H4 (cell line): ENCODE results near the gene MLLT6. TPM values are rescaled to one million over a fixed set of nuclear protein-coding genes. Genes with fewer than 3 reads are reported as not detected.

Experiments
- DNase-seq: peaks from one replicate; pipeline ENCODE4 v3.0.0-alpha.2; 2015; ENCODE audit warnings: low spot score
- total RNA-seq: library from RNA; depleted of rRNA; stranded (reverse); fragments of >200 nt; shearing (Covaris generic); gene quantifications from 2 replicates; pipeline ENCODE4 v1.2.3, GENCODE V29; 2014

Gene MLLT6
- total RNA-seq, 1 experiment from 2014 or later = 7.8 TPM

DNA sequence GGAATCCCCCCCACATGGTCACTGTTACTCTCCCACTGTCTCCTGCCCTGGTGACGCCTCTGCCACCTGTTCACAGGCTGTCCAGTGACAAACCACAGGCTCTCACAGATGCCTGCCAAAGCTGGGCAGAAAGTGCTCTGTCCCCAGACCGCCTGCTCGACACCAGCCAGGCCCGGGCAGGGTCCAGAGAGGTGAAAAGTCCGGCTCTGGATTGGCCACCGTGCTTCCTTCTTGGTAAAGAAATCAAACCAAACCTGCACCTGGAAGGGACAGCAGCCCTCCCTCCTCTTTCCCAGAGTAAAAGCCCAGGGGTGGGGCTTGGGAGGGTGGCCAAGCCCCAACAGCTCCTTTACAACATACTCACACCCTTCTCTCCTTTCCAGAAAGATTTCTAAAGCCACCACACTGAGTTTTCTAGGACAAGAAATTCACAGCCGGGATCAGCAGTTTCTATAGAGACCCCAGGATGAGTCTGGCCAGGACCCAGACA lies 36.9 kb downstream of the MLLT6 start:
- DNase-seq = no peak

DNA sequence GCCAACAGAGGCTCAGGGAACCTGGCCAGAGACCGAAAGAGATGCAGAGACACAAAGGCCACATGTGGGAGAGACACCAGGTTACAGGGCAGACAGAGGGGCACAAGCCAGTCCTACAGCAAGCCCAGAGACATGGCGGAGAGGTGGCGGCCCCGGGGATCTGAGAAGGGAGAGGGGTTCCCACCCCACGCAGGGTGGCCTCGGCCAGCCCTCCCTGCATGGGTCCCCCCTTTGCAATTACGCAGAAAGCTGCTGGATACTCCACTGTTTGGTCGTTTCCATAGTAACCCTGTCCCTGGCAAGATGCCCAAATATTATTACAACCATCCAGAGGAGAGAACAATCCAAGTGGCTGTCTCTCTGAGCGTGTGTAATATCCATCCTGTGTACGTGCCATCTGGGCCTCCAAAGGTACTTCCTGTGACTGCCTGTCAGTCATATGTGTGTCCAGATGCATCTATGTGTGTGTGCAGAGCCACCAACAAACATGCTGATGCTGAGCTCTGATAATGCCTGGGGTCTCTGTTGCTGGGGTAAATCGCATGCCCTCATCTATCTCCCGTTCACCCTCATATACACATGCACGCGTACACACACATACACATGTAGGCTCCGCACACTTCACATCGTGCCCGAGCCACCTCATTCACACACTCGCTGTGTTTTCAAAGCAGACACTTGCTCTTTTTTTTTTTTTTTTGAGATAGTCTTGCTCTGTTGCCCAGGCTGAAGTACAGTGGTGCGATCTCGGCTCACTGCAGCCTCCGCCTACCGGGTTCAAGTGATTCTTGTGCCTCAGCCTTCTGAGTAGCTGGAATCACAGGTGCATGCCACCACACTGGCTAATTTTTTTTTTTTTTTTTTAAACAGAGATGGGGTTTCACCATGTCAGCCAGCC lies 37.6 kb downstream of the MLLT6 start:
- no peak for DNase-seq

DNA sequence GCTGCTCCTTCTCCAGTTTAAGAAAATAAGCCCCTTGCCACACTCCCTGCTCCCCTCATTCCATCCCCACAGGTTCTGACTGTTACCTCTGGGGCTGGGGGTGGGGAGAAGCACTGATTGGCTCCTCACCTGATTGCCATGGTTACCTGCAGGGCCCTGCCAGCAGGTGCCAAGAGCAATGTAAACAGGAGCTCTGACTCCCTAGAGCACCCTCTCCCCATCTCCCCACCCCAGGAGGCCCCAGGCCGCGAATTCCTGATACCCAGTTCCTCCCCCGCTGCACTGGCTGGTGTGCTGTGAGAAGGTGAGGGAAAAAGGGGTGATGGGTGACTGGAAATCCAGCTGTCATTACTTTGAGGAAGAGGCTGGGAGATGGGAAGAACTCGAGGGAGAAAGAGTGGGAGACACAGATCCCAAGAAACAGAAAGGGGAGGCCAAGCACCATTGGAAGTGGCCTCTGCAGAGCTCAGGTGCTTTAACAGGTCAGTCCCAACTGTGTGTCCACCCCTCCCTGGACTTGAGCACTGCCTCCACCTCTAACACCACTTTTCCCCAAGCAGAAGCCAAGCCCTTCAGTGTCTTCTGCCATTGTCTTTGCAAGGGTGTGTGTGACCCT lies 38.6 kb downstream of the MLLT6 start:
- no peak for DNase-seq

DNA sequence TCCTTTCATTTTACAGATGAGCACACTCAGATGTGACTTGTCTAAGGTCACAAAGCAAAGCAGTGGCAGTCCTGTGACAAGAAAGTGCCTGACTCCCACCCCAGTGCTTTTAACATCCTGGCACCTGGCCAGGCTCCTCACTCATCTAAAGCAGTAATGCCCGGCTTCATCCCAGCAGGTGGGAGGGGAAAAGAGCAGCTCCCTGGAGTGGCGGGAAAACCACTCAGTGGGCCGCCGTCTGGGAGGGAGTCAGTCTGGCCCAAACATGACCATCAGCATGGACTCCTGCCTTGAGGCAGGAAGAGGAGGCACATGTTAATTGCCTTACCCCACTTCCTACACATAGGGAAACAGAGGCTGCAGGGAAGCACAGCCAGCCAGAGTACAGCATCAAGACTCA lies 40.5 kb downstream of the MLLT6 start:
- DNase-seq = no peak

GRCh38 chr17:38746004-38746848 lies 41.2 kb downstream of the MLLT6 start:
- no peak for DNase-seq

DNA sequence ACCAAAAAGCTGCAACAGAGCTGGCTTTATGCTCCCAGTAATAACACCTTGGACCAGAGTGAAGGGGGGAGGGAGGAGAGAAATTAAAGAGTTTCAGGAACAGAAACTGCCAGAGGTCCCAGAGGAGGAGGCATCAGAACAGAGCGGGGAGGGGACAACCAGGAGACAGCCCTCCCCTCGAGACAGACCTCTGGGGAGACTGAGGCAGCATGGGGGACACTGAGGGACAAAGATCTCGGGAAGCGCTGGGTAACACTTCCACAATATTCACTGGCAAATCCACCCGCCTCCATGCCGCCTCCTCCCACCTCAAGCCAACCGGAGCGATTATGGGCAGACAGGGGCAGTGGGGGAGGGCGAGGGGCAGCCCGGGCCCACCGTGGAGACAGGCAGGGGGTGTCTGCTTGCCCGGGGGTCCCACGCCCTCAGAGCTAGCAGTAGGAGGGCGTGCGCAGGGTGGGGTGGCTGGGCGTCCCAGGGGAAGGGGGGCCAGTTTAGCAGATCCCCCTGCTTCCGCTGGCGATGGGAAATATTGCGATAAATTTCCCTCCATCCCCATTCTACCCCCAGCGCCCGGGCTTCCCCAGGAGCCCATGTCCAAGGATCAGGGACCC lies 41.9 kb downstream of the MLLT6 start:
- no peak for DNase-seq

DNA sequence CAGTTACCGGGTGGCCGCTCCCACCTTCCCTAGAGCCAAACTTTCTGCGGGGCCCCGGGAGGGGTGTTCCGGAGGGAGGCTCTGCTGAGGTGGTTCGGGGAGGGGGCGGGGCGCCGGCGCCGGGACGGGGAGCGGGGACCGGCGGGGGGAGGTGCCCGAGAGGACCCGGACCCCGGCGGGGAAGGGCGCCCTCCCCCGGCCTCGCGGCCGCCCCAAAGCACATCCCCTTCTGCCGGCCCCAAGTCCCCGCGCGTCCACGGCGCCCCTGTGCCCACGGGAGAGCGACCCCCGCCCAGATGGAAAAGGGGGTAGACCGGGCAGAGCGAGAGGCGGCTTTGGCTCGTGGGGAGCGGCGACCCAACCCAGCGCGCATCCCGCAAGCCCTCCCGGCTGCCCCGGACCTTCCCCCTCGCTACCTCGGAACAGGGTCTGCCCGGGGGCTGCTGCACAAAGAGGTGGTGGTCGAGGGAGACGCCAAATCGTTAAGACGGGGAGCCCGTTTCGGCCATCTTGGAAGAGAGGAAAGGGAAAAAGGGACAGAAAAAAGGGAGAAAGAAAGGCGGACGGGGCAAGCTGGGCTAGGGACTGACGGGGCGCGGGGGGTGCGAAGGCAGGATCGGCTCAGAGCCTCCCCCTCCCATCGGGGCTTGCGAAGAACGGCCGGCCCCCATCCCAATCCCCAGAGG lies 42.5 kb downstream of the MLLT6 start:
- DNase-seq = no peak

DNA sequence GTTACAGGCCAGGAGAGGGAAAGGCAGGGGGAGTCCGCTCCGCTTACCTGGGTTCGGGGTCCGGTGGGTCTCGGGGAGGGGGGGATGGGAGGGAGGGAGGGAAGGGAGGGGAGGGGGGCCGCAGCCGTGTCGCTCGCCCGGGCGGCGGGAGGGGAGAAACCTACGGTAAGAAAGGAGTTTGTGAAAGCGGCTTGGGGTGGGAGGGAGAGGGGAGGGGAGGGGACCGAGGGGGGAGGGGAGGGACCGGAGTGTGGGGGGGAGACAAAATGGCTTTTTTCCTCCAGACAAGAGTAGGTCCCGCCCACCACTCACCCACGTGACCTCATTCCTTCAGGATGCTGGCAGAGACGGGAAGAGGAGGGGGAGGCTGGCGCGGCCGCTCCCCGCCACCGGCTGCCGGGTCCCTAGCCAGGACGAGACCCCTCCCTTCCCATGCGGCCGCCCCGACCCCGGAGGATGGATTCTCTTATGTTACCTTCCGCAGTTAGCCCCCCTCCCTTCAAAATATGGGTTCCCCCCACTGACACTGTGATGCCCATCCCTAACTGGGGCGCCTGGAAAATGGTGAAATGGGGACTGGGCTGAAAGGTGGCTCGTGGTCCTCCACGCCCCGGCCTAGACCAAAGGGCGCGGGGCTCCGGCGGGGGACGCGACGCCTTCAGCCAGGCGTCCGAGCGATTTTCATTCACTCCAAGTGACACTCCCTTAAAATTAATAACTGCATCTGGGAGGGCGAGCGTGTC lies 43.2 kb downstream of the MLLT6 start, which contains the start of gene PCGF2:
Gene PCGF2 (minus strand): TSS at position 188 of the 743 bp plus-strand sequence. CDS start 7,934 bp downstream, outside the sequence.
- peak; percentile 92 for DNase-seq

DNA sequence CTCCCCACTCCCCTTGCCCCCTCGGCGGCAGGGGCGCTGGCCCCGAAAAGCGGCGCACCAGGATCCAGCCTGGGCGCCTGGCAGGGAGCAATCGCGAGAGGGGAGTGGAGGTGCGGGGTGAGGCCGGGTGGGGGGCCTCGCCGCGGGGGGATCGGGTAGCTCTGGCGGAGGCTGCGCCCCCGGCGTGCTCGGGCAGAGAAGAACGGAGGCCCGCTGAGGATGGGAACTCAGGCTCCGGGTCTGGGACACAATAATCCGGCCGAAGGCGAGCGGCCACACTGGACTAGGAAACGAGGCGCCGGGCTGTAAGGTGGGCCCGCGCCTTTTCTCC lies 43.8 kb downstream of the MLLT6 start:
- no peak for DNase-seq

DNA sequence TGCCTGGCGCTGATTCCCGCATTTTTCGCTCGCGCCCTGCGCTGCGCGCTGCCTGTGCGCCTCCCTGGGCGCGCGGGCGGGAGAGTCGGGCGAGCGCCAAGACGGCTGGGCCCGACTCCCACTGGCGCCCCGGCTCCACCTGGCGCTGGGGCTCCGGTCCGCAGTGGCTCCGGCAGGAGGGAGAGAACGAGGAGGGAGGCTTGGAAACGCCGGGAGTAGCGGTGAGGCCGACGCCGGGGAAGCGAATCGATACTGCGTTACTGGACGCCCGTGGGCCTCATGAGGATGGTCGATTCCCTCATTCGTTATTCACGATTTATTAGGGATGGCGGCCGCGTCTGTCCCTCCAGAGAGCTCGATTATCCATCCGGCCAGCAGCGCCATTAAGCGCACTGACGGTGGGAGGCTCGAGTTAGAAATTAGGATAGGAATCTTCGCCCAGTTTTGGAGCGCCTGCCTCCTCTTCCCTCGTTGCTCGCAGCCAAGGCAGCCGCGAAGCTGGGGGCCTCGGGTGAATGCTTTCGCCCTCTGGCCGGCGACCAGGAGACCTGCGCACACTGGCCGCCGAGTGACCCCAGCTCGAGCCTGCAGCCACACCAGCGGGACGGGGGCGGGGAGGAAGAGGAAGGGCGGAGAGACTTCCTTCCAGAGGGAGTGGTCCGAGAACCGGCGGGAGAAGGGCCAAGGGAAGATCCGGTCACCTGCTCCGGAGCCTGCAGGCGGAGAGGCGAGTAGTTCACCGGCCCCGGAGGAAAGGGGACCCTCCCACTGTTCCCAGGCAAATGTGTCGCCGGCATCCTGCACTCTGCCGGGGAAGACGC lies 44.4 kb downstream of the MLLT6 start:
- DNase-seq = peak; percentile 70

DNA sequence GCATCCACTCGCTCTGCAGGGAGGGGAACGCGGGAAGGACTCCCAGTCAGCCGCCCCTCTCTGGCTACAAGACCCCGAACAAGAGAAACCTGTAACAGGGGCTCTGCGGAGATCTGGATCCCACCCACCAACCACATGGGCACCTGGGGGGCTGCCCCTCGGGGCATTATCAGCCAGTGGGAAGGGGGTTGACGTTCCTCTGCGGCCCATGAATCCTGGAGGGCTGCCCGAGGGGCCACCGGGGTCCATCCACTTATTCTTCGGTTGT lies 44.9 kb downstream of the MLLT6 start:
- no peak for DNase-seq

- no peak for DNase-seq
Observed at GRCh38 chr17:38750312-38751121, 45.4 kb downstream of the MLLT6 start.

- no peak for DNase-seq
Observed at GRCh38 chr17:38751144-38751807, 46.2 kb downstream of the MLLT6 start.

DNA sequence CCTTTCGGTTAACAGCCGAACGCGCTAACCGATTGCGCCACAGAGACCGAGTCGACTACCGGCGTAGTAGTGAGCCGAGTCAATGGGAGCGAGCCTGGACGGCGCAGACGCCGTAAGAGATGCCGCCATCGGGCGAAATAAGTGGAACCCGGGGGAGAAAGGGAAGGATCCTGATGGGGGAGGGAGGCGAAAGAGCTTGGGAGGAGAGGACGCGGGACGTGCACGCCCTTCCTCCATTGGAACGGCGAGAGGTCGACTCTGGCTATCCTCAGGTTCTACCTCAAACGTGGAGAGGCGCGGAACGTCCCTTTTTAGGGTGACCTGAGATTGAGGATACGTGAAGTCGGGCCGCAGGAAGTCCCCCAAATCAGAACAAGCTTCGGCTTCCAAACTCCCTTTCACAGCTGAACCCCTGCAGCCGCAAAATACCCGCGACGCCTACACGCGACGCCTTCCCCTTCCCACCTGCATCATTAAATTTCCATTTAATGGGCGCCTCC lies 46.8 kb downstream of the MLLT6 start:
- DNase-seq = peak; percentile 82

GRCh38 chr17:38752308-38753070 lies 47.4 kb downstream of the MLLT6 start, which contains the start of gene PSMB3:
PSMB3 (plus strand) TSS chr17:38752741; CDS start chr17:38752827, 86 bp downstream.
- peak; percentile 100 for DNase-seq

GRCh38 chr17:38753071-38753506 lies 48.0 kb downstream of the MLLT6 start:
- DNase-seq = no peak

GRCh38 chr17:38761612-38762011 lies 56.5 kb downstream of the MLLT6 start:
- DNase-seq = peak; percentile 32
